Mesothelial cell of epicardium (in vitro differentiated cells): Measurements from ENCODE around the gene TERF2IP. TPM values are rescaled to one million over a fixed set of nuclear protein-coding genes. Genes with fewer than 3 reads are reported as not detected.

Experiments
- DNase-seq, 2 experiments: peaks; one replicate each; pipeline ENCODE4 v3.0.0; 2021; ENCODE audit warnings: low spot score in 2 of 2; ENCODE audit not compliant: unreplicated experiment in 2 of 2
- H3K27ac Mint-ChIP-seq: 2 replicates; pipeline ENCODE4 v1.8.0; 2021; ENCODE audit warnings: mixed read lengths
- H3K27me3 Mint-ChIP-seq: 2 replicates; pipeline ENCODE4 v1.8.0; 2021; ENCODE audit warnings: low read depth, mixed read lengths
- H3K36me3 Mint-ChIP-seq: 2 replicates; pipeline ENCODE4 v1.8.0; 2021; ENCODE audit warnings: mixed read lengths
- H3K4me1 Mint-ChIP-seq: 2 replicates; pipeline ENCODE4 v1.8.0; 2021; ENCODE audit warnings: mixed read lengths
- H3K4me3 Mint-ChIP-seq: 2 replicates; pipeline ENCODE4 v1.8.0; 2021; ENCODE audit warnings: mild to moderate bottlenecking, moderate library complexity, mixed read lengths
- H3K9me3 Mint-ChIP-seq: 2 replicates; pipeline ENCODE4 v1.8.0; 2021; ENCODE audit warnings: mixed read lengths
- total RNA-seq: library from RNA; stranded (reverse); gene quantifications from 3 replicates; pipeline ENCODE4 v1.2.1, GENCODE V29; 2021
- TF ChIP-seq, protein P1 (sequence below): fragments of 200-600 bp; sonication (generic); IDR thresholded peaks from one replicate; pipeline ENCODE4 v1.5.0; 2021; ENCODE audit warnings: antibody characterized with exemption; ENCODE audit not compliant: unreplicated experiment

TERF2IP gene
- total RNA-seq, 1 donor from 2014 or later, result 51.0 TPM

DNA sequence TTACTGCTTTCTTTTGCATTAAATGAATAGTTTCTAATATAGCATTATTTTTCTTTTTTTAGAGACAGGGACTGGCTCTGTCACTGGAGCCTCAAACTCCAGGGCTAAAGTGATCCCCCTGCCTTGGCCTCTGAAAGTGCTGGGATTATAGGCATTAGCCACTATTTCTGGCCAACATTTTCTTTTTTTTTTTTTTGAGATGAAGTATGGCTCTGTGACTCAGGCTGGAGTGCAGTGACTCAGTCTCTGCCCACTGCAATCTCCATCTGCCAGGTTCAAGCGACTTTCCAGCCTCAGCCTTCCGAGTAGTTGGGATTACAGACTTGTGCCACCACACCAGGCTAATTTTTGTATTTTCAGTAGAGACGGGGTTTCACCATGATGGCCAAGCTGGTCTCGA, 55.7 kb downstream of the TERF2IP start:
- Mint-ChIP-seq H3K4me1 (no peaks in the 10 kb centered on the region), H3K27me3 (no peaks in the 10 kb centered on the region), H3K27ac (no peak overlapping the region), H3K9me3 (peaks cover 20% of the 10 kb centered on the region), H3K4me3 (no peak overlapping the region), H3K36me3 (no peaks in the 10 kb centered on the region)
- TF ChIP-seq, protein P1, sequence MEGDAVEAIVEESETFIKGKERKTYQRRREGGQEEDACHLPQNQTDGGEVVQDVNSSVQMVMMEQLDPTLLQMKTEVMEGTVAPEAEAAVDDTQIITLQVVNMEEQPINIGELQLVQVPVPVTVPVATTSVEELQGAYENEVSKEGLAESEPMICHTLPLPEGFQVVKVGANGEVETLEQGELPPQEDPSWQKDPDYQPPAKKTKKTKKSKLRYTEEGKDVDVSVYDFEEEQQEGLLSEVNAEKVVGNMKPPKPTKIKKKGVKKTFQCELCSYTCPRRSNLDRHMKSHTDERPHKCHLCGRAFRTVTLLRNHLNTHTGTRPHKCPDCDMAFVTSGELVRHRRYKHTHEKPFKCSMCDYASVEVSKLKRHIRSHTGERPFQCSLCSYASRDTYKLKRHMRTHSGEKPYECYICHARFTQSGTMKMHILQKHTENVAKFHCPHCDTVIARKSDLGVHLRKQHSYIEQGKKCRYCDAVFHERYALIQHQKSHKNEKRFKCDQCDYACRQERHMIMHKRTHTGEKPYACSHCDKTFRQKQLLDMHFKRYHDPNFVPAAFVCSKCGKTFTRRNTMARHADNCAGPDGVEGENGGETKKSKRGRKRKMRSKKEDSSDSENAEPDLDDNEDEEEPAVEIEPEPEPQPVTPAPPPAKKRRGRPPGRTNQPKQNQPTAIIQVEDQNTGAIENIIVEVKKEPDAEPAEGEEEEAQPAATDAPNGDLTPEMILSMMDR, result no peak
- DNase-seq, result no peak

Other genes starting within 250 kb of the TERF2IP start
- 86.7 to 89.1 TPM (median 87.0 TPM) in 3 replicates for gene CFDP1, start 214.3 kb upstream of the TERF2IP start, total RNA-seq
- 37.1 to 40.2 TPM (median 38.4 TPM) in 3 replicates for gene TMEM170A, start 183.1 kb upstream of the TERF2IP start, total RNA-seq
- gene CHST6, start 152.3 kb upstream of the TERF2IP start, total RNA-seq, result 1.9 to 2.4 TPM (median 2.1 TPM) in 3 replicates
- 0.40 to 0.50 TPM (median 0.49 TPM) in 3 replicates for gene CHST5, start 111.7 kb upstream of the TERF2IP start, total RNA-seq
- gene TMEM231, start 91.5 kb upstream of the TERF2IP start, total RNA-seq, result 9.2 to 13.0 TPM (median 10.8 TPM) in 3 replicates
- 71.9 to 75.6 TPM (median 74.9 TPM) in 3 replicates for gene GABARAPL2, start 81.4 kb upstream of the TERF2IP start, total RNA-seq
- 54.5 to 58.7 TPM (median 55.7 TPM) in 3 replicates for gene ADAT1, start 24.5 kb upstream of the TERF2IP start, total RNA-seq
- 110 to 117 TPM (median 114 TPM) in 3 replicates for gene KARS1, start 108 bp upstream of the TERF2IP start, total RNA-seq
- not detected in 3 replicates for gene CPHXL2, start 29.2 kb downstream of the TERF2IP start, total RNA-seq
- not detected in 3 replicates for gene DUXB, start 53.7 kb downstream of the TERF2IP start, total RNA-seq
- gene CPHXL, start 78.7 kb downstream of the TERF2IP start, total RNA-seq, result not detected in 3 replicates